Endothelial cell of umbilical vein (primary cell): Measurements from ENCODE around the gene TNFRSF8. TPM values are rescaled to one million over a fixed set of nuclear protein-coding genes. Genes with fewer than 3 reads are reported as not detected.
A peak's percentile ranks its signal among the peaks of the same experiment; 100 is the strongest.

ENCODE experiments used
- BruUV-seq: library from RNA; stranded (reverse); fragments of 400-500 nt; replicated peaks from 2 replicates; lab custom pipeline; 2021; lab: Mats Ljungman, UMichigan
- CTCF ChIA-PET: fragments of 300-600, 350-600 bp; sonication (Branson Sonifier 250); formaldehyde crosslinking; loops from one replicate; lab custom pipeline; 2021; ENCODE audit warnings: antibody characterized with exemption, inconsistent platforms; lab: Charles Lee
- POLR2A ChIA-PET: fragments of 300-600, 350-600 bp; sonication (Branson Sonifier 250); formaldehyde crosslinking; loops from one replicate; lab custom pipeline; 2021; ENCODE audit warnings: antibody characterized with exemption, inconsistent platforms; lab: Charles Lee
- DNase-seq: peaks from one replicate; pipeline ENCODE4 v3.0.0-alpha.2; 2011; ENCODE audit warnings: low read depth, low spot score
- FAIRE-seq: peaks from 2 replicates; lab custom pipeline; 2011; peaks lifted over from hg19 to GRCh38; lab: Jason Lieb, UNC
- H2AFZ ChIP-seq: 2 replicates; pipeline ENCODE4 v1.6.0; 2012; ENCODE audit warnings: low read depth, low read length, control low read depth, inconsistent platforms
- H3K27ac ChIP-seq: 2 replicates; pipeline ENCODE4 v1.5.1; 2011; ENCODE audit warnings: low read depth, mild to moderate bottlenecking, control low read depth, low read length, moderate library complexity; ENCODE audit not compliant: insufficient read depth
- H3K27me3 ChIP-seq, 2 experiments: 2 replicates each; pipeline versions ENCODE4 v1.6.0 to v1.6.1; 2011; ENCODE audit warnings: low read length in 2 of 2, mixed read lengths in 1 of 2; ENCODE audit not compliant: control insufficient read depth in 2 of 2, insufficient read depth in 2 of 2
- H3K36me3 ChIP-seq, 2 experiments: 2 replicates in 1 of 2; 3 replicates in 1 of 2; pipeline ENCODE4 v1.5.1; 2011; ENCODE audit warnings: low read length in 2 of 2, mild to moderate bottlenecking in 1 of 2, moderate library complexity in 1 of 2; ENCODE audit not compliant: control insufficient read depth in 2 of 2, insufficient read depth in 2 of 2; ENCODE audit errors: extremely low read depth in 1 of 2
- H3K4me1 ChIP-seq: 3 replicates; pipeline ENCODE4 v1.5.1; 2011; ENCODE audit warnings: mild to moderate bottlenecking, low read length; ENCODE audit not compliant: control insufficient read depth, insufficient read depth; ENCODE audit errors: extremely low read depth
- H3K4me2 ChIP-seq: 2 replicates; pipeline ENCODE4 v1.6.1; 2011; ENCODE audit warnings: low read length, control low read depth, mixed read lengths; ENCODE audit not compliant: insufficient read depth
- H3K4me3 ChIP-seq, 3 experiments: fragments of 200-600 bp in 1 of 3; sonication (generic), shearing (Covaris generic) in 1 of 3; replicated peaks in 1 of 3; 2 replicates each; pipeline ENCODE4 v1.5.1; 2011 to 2016; ENCODE audit warnings: control low read depth in 3 of 3, low read length in 3 of 3, mild to moderate bottlenecking in 2 of 3, inconsistent platforms in 1 of 3, low read depth in 1 of 3, moderate library complexity in 1 of 3; ENCODE audit not compliant: insufficient read depth in 1 of 3
- H3K79me2 ChIP-seq: 2 replicates; pipeline ENCODE4 v1.6.0; 2012; ENCODE audit warnings: low read length, inconsistent platforms; ENCODE audit not compliant: control insufficient read depth, insufficient read depth
- H3K9ac ChIP-seq: replicated peaks from 2 replicates; pipeline ENCODE3; 2011; ENCODE audit warnings: low read length, control low read depth; ENCODE audit not compliant: insufficient read depth; ENCODE audit errors: extremely low read depth
- H3K9me1 ChIP-seq: replicated peaks from 3 replicates; pipeline ENCODE4 v1.6.0; 2011; ENCODE audit warnings: mild to moderate bottlenecking, low read length; ENCODE audit not compliant: control insufficient read depth, insufficient read depth; ENCODE audit errors: extremely low read depth
- H3K9me3 ChIP-seq: replicated peaks from 2 replicates; pipeline ENCODE4 v1.5.1; 2012; ENCODE audit warnings: low read length, inconsistent platforms; ENCODE audit not compliant: control insufficient read depth, insufficient read depth
- H4K20me1 ChIP-seq: replicated peaks from 2 replicates; pipeline ENCODE3; 2011; ENCODE audit warnings: mild to moderate bottlenecking, low read length; ENCODE audit not compliant: control insufficient read depth, insufficient read depth; ENCODE audit errors: extremely low read depth
- CTCF ChIP-seq, 2 donors: IDR thresholded peaks; 1 replicate in 1 of 2; 2 replicates in 1 of 2; pipeline ENCODE4 v1.5.1; 2011; ENCODE audit warnings: low read length in 2 of 2, mild to moderate bottlenecking in 2 of 2, moderate library complexity in 2 of 2, control low read depth in 1 of 2, inconsistent platforms in 1 of 2, low read depth in 1 of 2; ENCODE audit not compliant: insufficient read depth in 1 of 2; ENCODE audit errors: extremely low read depth in 1 of 2
- EZH2 ChIP-seq: IDR thresholded peaks from 2 replicates; pipeline ENCODE4 v1.6.1; 2012; ENCODE audit warnings: borderline replicate concordance, low read depth, mild to moderate bottlenecking, moderate library complexity, low read length, inconsistent platforms; ENCODE audit not compliant: severe bottlenecking
- FOS ChIP-seq: IDR thresholded peaks from 2 replicates; pipeline ENCODE4 v1.6.1; 2011; ENCODE audit warnings: mild to moderate bottlenecking, low read length, moderate library complexity, borderline replicate concordance; ENCODE audit not compliant: insufficient read depth
- GATA2 ChIP-seq: IDR thresholded peaks from 2 replicates; pipeline ENCODE4 v1.7.0; 2011; ENCODE audit warnings: low read depth, mild to moderate bottlenecking, moderate library complexity, mixed read lengths, low read length; ENCODE audit not compliant: insufficient read length, insufficient read depth
- JUN ChIP-seq: IDR thresholded peaks from 2 replicates; pipeline ENCODE4 v1.6.1; 2011; ENCODE audit warnings: borderline replicate concordance, low read depth; ENCODE audit not compliant: insufficient read length, insufficient read depth
- MAX ChIP-seq: IDR thresholded peaks from 2 replicates; pipeline ENCODE4 v1.6.1; 2011; ENCODE audit not compliant: insufficient read depth, insufficient read length
- MYC ChIP-seq: IDR thresholded peaks from one replicate; pipeline ENCODE4 v1.6.1; 2011; ENCODE audit warnings: mild to moderate bottlenecking, low read depth, low read length
- POLR2AphosphoS5 ChIP-seq: IDR thresholded peaks from 2 replicates; pipeline ENCODE4 v1.6.1; 2012; ENCODE audit warnings: low read depth, mild to moderate bottlenecking, control low read depth, low read length, moderate library complexity; ENCODE audit not compliant: insufficient read depth
- dilution Hi-C: fragments of 300-500 bp; cut with MboI; formaldehyde crosslinking; loops from one replicate; pipeline ENCODE4 v1.15.0; 2019; ENCODE audit warnings: low sequenced_read_pairs; ENCODE audit not compliant: extremely low pct_ligation_motif_present
- intact Hi-C: fragments of 100-400 bp; cut with micrococcal nuclease; formaldehyde crosslinking; loops from one replicate; pipeline ENCODE4 v1.10.0; 2022
- polyA plus RNA-seq, 4 experiments: library from polyadenylated mRNA; depleted of rRNA in 3 of 4; stranded (reverse) in 3 of 4; unstranded in 1 of 4; fragments of >200 nt; gene quantifications; 2 replicates each; pipeline versions ENCODE4 v1.2.1 to v1.2.3, GENCODE V29; 2011 to 2012; ENCODE audit warnings: missing spikeins in 1 of 4
- total RNA-seq: library from RNA; stranded (reverse); gene quantifications from 2 replicates; pipeline ENCODE4 v1.2.3, GENCODE V29; 2021

The TNFRSF8 gene
- total and polyA plus RNA-seq, 2 donors (not counting 3 experiments of a cell fraction or from before 2014, with no cell fraction given): 0.47 TPM; not detected in 1

DNA sequence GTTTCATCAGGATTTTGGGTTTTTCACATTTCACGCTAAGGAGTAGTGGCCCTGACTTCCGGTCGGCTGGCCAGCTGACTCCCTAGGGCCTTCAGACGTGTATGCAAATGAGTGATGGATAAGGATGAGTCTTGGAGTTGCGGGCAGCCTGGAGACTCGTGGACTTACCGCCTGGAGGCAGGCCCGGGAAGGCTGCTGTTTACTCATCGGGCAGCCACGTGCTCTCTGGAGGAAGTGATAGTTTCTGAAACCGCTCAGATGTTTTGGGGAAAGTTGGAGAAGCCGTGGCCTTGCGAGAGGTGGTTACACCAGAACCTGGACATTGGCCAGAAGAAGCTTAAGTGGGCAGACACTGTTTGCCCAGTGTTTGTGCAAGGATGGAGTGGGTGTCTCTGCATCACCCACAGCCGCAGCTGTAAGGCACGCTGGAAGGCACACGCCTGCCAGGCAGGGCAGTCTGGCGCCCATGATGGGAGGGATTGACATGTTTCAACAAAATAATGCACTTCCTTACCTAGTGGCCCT lies 80.6 kb downstream of the TNFRSF8 start:
- no peak overlapping the region for H3K4me2 ChIP-seq
- no TSS peak for BruUV-seq
- intact Hi-C loops: no loop called here
- no peak overlapping the region for H3K27ac ChIP-seq
- TF ChIP-seq EZH2 (no peak), CTCF (IDR thresholded peaks at IDR 0.05; ENCODE audit: extremely low read depth in 1 of 2, insufficient read depth in 1 of 2, low read depth in 1 of 2, low read length in 2 of 2) (no peak), FOS (peak; percentile 33), JUN (no peak), MYC (peak; percentile 86), GATA2 (no peak), MAX (peak; percentile 93), POLR2AphosphoS5 (peak; percentile 38)
- peaks cover 29% of the 10 kb centered on the region for H3K4me1 ChIP-seq
- ChIA-PET CTCF (interaction anchor here (0.8 to 1.3 kb wide), 3 partner anchors 11 to 19 kb away, joined by 3 to 5 read pairs (median 3); no protein-coding TSS in a partner anchor), POLR2A (no interaction called here)
- dilution Hi-C loops: no loop called here
- no peak overlapping the region for H3K9ac ChIP-seq
- DNase-seq (peak; percentile 75), FAIRE-seq (peak; percentile 92)
- H3K4me3 ChIP-seq: no peak overlapping the region
- H4K20me1 ChIP-seq: no peaks in the 10 kb centered on the region
- H3K79me2 ChIP-seq: no peaks in the 10 kb centered on the region
- H3K36me3 ChIP-seq: no peaks in the 10 kb centered on the region
- no peaks in the 10 kb centered on the region for H3K27me3 ChIP-seq
- H3K9me3 ChIP-seq: no peaks in the 10 kb centered on the region
- H3K9me1 ChIP-seq: no peaks in the 10 kb centered on the region
- H2AFZ ChIP-seq: peak overlapping the region; percentile 21
